Non-pigmented ciliary epithelial cell (primary cell): ENCODE measurements around the gene GSK3B.
"Not testable (repeated sequence)": the region's sequence is repeated elsewhere in the genome, so short reads cannot be mapped to it uniquely, and the experiment has no call there.

ENCODE experiments used
- DNase-seq: peaks from one replicate; pipeline ENCODE4 v3.0.0-alpha.2; 2010; ENCODE audit warnings: low read depth

GSK3B gene

DNA sequence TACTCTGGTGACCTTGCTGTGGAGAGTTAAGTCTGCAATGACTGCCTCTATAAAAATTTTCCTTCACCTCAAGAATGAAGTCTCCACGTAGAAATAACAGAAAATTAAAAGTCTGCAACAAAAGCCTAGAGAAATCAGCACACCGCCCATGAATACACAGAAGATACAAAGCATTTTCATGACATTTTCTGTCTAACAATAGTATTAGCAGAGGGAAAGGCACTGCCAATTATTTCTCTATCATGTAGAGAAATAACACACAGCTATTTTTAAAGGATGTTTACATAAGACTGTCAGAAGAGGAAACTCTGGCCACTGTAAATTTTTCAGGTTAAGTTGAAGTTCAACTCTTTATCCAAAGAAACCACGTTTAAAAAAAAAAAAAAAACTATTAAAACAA is 80.8 kb downstream of the GSK3B start:
- no peak for DNase-seq

DNA sequence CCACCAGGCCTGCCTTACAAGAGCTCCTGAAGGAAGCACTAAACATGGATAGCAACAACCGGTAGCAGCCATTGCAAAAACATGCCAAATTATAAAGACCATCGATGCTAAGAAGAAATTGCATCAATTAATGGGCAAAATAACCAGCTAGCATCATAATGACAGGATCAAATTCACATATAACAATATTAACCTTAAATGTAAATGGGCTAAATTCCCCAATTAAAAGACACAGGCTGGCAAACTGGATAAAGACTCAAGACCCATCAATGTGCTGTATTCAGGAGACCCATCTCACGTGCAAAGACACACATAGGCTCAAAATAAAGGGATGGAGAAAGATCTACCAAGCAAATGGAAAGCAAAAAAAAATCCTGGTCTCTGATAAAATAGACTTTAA is 88.5 kb downstream of the GSK3B start:
- DNase-seq = not testable (repeated sequence)

- DNase-seq = peak; percentile 75
These were observed 90.2 kb downstream of the GSK3B start for GRCh38 chr3:120004008-120004498.

DNA sequence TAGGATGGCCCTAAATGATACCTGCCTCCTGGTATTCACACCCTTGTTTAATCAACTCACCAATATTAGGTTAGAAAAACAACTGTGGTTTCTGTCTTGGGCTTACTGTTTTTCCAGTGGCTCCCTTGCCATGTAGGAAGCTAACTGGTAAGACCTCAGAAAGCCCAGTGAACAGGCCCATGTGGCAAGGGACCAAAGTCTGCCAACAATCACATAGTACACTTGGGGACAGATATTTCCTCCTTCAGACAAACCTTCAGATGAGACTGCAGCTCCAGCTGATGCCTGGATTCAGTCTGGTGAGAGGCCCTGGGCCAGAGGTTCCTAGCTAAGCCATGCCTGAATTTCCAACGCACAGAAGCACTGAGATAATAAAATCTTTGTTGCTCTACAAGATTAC is 96.1 kb downstream of the GSK3B start:
- no peak for DNase-seq

GRCh38 chr3:119990888-119991287 is 103.4 kb downstream of the GSK3B start:
- DNase-seq = no peak

DNA sequence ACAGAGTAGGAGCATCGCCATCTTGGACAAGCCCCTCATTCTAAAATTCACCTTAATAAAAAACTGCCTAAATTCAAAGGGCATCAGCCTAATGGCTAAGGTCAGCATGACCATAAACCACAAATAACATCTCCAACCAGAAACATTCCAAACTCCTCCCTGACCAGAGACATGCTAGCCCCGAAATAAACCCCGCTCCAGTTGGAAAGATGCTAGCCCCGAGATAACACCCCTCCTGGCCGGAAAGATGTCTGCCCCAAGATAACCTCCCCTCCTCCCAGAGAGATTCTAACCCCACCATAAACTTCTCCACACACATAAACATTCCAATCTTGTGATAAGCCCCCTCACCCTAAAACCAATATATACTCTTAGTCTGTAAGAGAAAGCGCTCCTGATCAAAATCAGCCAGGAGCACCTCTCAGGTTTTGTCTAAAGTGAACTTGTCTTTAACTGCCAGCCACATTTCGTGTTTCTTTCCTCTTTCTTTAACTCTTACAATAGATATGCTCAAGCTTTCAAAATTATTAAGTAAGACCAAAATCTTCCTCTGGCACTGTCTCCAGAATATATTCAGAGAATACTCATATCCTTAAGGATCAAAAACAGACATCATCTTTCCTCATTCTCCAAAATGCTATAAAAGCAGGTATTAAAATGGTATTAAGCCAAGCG is 104.1 kb downstream of the GSK3B start:
- DNase-seq = no peak

GRCh38 chr3:119986812-119987211 is 107.4 kb downstream of the GSK3B start:
- not testable (repeated sequence) for DNase-seq

GRCh38 chr3:119981386-119981785 is 112.9 kb downstream of the GSK3B start:
- DNase-seq = no peak

GRCh38 chr3:119978554-119979208 is 115.6 kb downstream of the GSK3B start:
- no peak for DNase-seq

DNA sequence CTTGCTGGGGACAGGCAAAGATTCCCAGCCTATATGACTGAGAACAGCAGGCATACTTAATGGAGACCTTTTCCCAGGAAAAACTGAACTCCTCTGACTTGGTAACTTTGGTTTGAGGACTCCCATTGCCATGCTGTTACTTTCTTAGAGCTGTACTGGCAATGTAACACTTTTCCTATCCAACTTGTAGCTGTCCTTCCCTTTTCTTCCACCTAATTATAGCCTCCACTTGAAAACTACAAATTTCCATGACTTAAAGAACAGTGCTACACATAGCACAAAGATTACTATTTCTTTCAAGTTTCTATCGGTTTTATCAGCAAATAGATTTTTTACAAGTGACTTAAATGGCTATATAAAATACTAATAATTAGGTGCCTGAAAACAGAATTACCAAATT is 116.9 kb downstream of the GSK3B start:
- DNase-seq = no peak

GRCh38 chr3:119976214-119976613 is 118.0 kb downstream of the GSK3B start:
- no peak for DNase-seq

- DNase-seq = no peak
These were observed 119.6 kb downstream of the GSK3B start for GRCh38 chr3:119974656-119975055.

DNA sequence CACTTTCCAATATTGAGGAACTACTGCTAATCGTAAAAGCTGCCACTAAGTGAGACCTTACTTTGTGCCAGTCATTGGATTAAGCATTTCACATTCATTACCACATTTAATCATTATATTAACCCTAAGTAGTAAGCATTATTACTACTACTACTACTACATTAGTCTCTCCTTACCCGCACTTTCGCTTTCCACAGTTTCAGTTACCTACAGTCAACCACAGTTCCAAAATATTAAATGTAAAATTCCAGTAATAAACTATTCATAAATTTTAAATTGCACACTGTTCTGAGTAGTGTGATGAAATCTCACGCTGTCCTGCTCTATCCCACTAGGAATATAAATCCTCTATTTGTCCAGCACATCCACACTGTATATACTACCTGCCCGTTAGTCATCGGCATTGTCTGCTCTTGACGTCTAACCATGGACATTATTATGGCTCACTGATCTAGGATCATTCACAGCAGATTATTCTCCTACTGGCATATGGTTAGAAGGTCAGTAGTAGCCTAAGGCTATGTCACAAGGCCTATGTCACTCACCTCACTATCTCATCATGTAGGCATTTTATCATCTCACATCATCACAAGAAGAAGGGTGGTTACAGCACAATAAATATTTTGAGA is 121.1 kb downstream of the GSK3B start:
- DNase-seq = no peak

DNA sequence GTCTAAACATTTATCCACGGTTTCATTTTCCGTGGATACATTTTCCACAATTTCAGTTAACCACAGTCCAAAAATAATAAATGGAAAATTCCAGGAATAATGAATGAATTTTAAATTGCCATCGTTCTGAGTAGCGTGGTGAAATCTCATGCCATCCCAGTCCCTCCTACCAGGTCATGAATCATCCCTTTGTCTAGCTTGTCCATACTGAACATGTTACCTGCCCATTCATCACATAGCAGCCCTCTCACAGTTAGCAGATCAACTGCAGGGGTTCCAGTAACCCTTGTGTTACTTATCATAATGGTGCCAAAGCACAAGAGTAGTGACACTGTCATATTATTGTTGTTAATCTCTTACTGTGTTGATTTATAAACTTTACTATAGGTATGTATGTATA is 124.5 kb downstream of the GSK3B start:
- DNase-seq = no peak

DNA sequence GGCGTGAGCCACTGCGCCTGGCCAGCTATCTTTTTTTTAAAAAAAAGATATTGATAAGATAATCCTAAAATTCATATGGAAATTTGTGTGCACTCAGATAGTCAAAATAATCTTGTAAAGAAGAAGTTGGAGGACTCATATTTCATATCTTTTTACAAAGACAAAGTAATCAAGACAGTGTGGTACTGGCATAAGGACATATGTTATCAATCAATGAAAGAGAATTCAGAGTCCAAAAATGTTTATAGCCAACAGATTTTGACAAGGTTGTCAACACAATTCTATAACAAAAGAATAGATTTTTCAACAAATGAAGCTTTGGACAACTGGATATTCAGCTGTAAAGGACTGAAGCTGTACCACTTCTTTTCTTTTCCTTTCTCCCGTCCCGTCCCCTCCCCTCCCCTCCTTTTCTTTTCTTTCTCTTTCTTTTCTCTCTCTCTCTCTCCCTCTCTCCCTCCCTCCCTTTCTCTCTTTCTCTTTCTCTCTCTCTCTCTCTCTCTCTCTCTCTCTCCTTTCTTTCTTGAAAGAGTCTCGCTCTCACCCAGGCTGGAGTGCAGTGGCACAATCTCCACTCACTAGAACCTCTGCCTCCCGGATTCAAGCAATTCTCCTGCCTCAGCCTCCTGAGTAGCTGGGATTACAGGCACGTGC is 126.8 kb downstream of the GSK3B start:
- DNase-seq = no peak

GRCh38 chr3:119965692-119966091 is 128.6 kb downstream of the GSK3B start:
- DNase-seq = no peak

DNA sequence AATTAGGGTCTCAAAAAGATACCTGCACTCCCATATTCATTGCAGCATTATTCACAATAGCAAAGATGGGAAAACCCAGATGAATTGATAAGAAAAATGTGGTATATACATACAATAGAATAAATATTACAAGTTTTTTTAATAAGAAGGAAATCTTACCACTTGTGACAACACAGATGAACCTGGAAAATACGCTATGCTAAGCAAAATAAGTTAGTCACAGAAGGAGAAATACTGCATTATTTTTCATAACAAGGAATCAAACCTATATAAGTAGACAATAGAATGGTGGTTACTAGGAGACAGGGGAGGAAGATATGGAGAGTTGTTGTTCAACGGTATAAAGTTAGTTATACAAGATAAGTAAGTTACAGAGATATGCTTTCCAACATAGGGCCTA is 130.0 kb downstream of the GSK3B start:
- no peak for DNase-seq

- no peak for DNase-seq
These were observed 138.3 kb downstream of the GSK3B start for GRCh38 chr3:119955972-119956371.

GRCh38 chr3:119950666-119951325 is 143.5 kb downstream of the GSK3B start:
- no peak for DNase-seq

GRCh38 chr3:119945291-119945690 is 149.0 kb downstream of the GSK3B start:
- no peak for DNase-seq

- no peak for DNase-seq
These were observed 150.2 kb downstream of the GSK3B start for GRCh38 chr3:119944091-119944490.

GRCh38 chr3:119939077-119939476 is 155.2 kb downstream of the GSK3B start:
- DNase-seq = no peak
